Gastroesophageal sphincter (tissue), 3 donors: ENCODE data around the gene KIF21A.

Experiments
- POLR2AphosphoS5 ChIP-seq: sonication (generic); formaldehyde crosslinking; IDR thresholded peaks from one replicate; pipeline ENCODE4 v1.6.1; 2017; ENCODE audit warnings: antibody characterized with exemption
- TF ChIP-seq, protein P1 (sequence below), 4 experiments: fragments of 200-600 bp in 2 of 4; fragments of 450-650 bp in 2 of 4; sonication (generic) in 1 of 4; IDR thresholded peaks; one replicate each; pipeline ENCODE4 v1.5.1; 2017 to 2019; ENCODE audit warnings: antibody characterized with exemption in 4 of 4, mild to moderate bottlenecking in 2 of 4, moderate library complexity in 2 of 4

DNA sequence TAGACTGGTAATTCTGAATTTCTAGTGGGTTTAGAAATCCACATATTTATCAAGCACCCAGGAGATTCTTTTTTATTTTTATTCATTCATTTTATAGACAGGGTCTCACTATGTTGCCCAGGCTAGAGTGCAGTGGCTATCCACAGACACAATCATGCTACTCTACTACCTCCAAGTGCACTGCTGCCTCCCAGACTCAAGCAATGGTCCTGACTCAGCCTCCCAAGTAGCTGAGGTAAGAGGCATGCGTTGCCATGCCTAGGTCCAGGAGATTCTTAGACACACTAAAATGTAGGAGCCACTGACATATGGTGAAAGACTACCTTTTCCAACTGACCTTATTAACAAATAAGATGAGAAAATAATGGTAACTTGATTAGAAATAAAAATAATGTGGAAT is 38.9 kb downstream of the KIF21A start:
- TF ChIP-seq POLR2AphosphoS5, result no peak
- TF ChIP-seq, protein P1, sequence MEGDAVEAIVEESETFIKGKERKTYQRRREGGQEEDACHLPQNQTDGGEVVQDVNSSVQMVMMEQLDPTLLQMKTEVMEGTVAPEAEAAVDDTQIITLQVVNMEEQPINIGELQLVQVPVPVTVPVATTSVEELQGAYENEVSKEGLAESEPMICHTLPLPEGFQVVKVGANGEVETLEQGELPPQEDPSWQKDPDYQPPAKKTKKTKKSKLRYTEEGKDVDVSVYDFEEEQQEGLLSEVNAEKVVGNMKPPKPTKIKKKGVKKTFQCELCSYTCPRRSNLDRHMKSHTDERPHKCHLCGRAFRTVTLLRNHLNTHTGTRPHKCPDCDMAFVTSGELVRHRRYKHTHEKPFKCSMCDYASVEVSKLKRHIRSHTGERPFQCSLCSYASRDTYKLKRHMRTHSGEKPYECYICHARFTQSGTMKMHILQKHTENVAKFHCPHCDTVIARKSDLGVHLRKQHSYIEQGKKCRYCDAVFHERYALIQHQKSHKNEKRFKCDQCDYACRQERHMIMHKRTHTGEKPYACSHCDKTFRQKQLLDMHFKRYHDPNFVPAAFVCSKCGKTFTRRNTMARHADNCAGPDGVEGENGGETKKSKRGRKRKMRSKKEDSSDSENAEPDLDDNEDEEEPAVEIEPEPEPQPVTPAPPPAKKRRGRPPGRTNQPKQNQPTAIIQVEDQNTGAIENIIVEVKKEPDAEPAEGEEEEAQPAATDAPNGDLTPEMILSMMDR (IDR thresholded peaks at IDR 0.05), result no peak
